RWPE2 (cell line): ENCODE data around the gene GPR62.
A peak's percentile ranks its signal among the peaks of the same experiment; 100 is the strongest.

ENCODE experiments used
- ATAC-seq: fragments of 200-7000 bp; cut with Tn5 transposase; 3 replicates; pipeline ENCODE4 v1.9.1; 2021; ENCODE audit warnings: low read depth
- DNase-seq: peaks from one replicate; pipeline ENCODE4 v3.0.0-alpha.2; 2020; ENCODE audit warnings: low spot score
- H3K27ac ChIP-seq: fragments of 450-650 bp; 2 replicates; pipeline ENCODE4 v1.5.1; 2017; ENCODE audit warnings: mild to moderate bottlenecking; ENCODE audit not compliant: poor library complexity, severe bottlenecking
- H3K27me3 ChIP-seq: fragments of 250-450 bp; sonication (Bioruptor Pico); 2 replicates; pipeline ENCODE4 v1.5.1; 2021; ENCODE audit warnings: mild to moderate bottlenecking, moderate library complexity; ENCODE audit not compliant: insufficient read depth, poor library complexity, severe bottlenecking
- H3K36me3 ChIP-seq: fragments of 250-450 bp; sonication (Bioruptor Pico); 2 replicates; pipeline ENCODE4 v1.5.1; 2020; ENCODE audit warnings: low read depth, mild to moderate bottlenecking, moderate library complexity
- H3K4me1 ChIP-seq: fragments of 250-450 bp; sonication (Bioruptor Pico); 2 replicates; pipeline ENCODE4 v1.5.1; 2021; ENCODE audit warnings: mild to moderate bottlenecking, moderate library complexity; ENCODE audit not compliant: insufficient read depth, poor library complexity, severe bottlenecking
- H3K4me3 ChIP-seq: fragments of 250-450 bp; sonication (Bioruptor Pico); 2 replicates; pipeline ENCODE4 v1.5.1; 2021; ENCODE audit warnings: mild to moderate bottlenecking, moderate library complexity; ENCODE audit not compliant: severe bottlenecking
- H3K9me3 ChIP-seq: fragments of 250-450 bp; sonication (Bioruptor Pico); 2 replicates; pipeline ENCODE4 v1.5.1; 2021; ENCODE audit warnings: mild to moderate bottlenecking, moderate library complexity; ENCODE audit not compliant: severe bottlenecking
- TF ChIP-seq, protein P1 (sequence below): fragments of 450-650 bp; IDR thresholded peaks from one replicate; pipeline ENCODE4 v1.5.1; 2017; ENCODE audit warnings: mild to moderate bottlenecking, moderate library complexity; ENCODE audit not compliant: poor library complexity, severe bottlenecking

GPR62 gene

DNA sequence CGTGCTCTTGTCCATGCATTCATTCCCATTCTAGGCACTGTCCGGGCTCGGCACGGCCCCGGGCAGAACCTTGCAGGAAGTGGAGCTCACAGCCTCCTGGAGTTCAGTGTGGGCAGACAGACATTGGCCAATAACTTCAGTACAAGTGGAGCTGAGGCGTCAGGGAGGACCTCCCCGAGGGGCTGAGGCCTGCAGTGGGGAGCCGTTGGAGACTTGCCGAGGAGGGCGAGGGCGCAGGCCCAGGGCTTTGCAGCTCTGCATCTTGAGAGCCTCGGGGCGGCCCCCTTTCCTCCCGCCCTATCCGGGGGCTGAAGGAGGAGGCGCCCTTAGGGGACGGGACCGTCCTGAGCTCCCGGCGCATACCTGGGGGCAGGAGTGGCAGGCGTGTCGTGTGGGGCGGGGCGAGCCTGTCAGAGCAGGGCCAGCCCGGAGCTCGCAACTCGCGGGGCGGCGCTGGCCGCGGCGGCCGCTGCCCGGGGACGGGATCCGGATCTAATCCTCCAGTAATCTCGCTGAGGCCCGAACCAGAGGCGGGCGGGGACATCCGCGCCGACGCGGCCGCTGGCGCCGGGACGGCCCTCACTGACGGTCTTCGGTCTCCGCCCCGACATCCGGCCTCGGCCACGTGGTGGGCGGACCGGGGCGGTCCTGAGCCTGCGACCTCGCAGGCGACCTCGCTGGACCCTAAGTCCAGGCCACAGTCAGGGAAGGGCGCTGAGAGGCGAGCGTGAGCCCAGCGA is 27.8 kb downstream of the GPR62 start, which contains the start of gene ACY1:
Gene ACY1 (plus strand): TSS at position 698 of the 740 bp plus-strand sequence. CDS start 530 bp downstream, outside the sequence.
- Histone ChIP-seq H3K36me3 (no peaks in the 10 kb centered on the region), H3K4me3 (peak within 1 kb of the TSS; percentile 37), H3K9me3 (no peaks in the 10 kb centered on the region), H3K27ac (peak within 1 kb of the TSS; percentile 84), H3K27me3 (no peaks in the 10 kb centered on the region), H3K4me1 (peaks cover 5% of the 10 kb centered on the region)
- TF ChIP-seq, protein P1, sequence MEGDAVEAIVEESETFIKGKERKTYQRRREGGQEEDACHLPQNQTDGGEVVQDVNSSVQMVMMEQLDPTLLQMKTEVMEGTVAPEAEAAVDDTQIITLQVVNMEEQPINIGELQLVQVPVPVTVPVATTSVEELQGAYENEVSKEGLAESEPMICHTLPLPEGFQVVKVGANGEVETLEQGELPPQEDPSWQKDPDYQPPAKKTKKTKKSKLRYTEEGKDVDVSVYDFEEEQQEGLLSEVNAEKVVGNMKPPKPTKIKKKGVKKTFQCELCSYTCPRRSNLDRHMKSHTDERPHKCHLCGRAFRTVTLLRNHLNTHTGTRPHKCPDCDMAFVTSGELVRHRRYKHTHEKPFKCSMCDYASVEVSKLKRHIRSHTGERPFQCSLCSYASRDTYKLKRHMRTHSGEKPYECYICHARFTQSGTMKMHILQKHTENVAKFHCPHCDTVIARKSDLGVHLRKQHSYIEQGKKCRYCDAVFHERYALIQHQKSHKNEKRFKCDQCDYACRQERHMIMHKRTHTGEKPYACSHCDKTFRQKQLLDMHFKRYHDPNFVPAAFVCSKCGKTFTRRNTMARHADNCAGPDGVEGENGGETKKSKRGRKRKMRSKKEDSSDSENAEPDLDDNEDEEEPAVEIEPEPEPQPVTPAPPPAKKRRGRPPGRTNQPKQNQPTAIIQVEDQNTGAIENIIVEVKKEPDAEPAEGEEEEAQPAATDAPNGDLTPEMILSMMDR: peak; percentile 45
- ATAC-seq (peak; percentile 80), DNase-seq (peak; percentile 86)

DNA sequence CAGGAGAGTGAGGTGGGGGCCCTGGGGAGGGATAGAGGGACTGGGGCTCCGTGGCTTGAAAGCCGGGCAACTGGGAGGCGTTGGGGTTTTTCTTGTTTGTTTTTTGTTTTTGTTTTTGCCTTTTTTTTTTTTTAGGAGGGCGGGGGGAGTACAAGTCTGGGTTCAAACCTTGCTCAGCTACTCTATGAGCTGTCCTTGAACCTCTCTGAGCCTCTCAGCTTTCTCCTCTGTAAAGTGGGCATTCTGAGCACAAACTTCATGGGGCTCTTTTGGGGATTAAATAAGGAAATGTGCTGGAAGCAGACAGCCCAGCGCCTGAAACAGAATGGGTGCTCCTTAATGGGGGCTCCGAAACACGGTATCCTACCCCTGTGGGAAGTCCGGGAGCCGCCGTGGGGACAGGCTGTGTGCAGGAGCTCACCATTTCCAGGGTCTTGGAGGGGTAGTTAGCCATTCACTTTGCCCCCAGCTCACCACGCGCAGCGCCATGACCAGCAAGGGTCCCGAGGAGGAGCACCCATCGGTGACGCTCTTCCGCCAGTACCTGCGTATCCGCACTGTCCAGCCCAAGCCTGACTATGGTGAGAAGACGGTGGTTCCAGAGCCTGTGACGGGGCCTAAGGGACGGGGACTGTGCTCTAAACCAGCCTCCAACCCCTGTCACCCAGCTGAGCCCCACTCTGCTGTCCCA is 28.5 kb downstream of the GPR62 start:
- H3K4me1 ChIP-seq: peaks cover 5% of the 10 kb centered on the region
- H3K27ac ChIP-seq: peak overlapping the region; percentile 84
- ATAC-seq (no peak), DNase-seq (no peak)
- TF ChIP-seq, protein P1: no peak
- H3K27me3 ChIP-seq: no peaks in the 10 kb centered on the region
- H3K4me3 ChIP-seq: peak overlapping the region; percentile 37
- H3K9me3 ChIP-seq: no peaks in the 10 kb centered on the region
- H3K36me3 ChIP-seq: no peaks in the 10 kb centered on the region

DNA sequence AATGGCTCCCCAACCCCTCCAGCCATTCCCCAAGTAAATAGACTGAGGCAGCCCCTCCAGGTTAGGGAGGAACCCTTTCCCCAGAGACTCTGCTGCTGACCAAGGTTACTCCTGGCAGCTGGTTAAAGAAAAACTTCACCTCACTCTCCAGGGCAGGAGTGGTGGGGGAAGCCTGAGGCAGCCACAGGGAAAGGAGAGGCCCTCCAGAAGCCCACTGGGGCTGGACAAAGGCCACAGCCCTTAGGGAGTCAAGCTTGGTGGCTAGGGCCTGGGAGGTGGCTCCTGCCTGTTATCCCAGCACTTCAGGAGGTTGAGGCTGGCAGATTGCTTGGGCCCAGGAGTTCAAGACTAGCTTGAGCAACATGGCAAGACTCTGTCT is 29.1 kb downstream of the GPR62 start:
- TF ChIP-seq, protein P1: no peak
- no peak for DNase-seq
- Histone ChIP-seq H3K27ac (peak overlapping the region; percentile 84), H3K4me1 (peaks cover 5% of the 10 kb centered on the region), H3K27me3 (no peaks in the 10 kb centered on the region), H3K9me3 (no peaks in the 10 kb centered on the region), H3K36me3 (no peaks in the 10 kb centered on the region), H3K4me3 (no peak overlapping the region)
- ATAC-seq: no peak

DNA sequence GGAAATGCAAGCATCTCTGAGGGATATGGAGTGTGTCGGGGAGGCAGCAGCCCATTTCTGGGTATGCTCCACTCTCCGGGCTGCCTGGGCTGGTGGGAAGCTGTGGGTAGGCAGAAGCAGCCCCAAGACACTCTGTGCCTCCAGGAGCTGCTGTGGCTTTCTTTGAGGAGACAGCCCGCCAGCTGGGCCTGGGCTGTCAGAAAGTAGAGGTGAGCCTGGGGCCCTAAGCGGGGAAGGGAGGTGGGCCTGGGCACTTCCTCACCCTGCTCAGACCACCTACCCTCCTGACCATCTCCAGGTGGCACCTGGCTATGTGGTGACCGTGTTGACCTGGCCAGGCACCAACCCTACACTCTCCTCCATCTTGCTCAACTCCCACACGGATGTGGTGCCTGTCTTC is 29.9 kb downstream of the GPR62 start:
- TF ChIP-seq, protein P1: no peak
- no peaks in the 10 kb centered on the region for H3K9me3 ChIP-seq
- ATAC-seq: no peak
- no peak overlapping the region for H3K27ac ChIP-seq
- H3K4me3 ChIP-seq: no peak overlapping the region
- H3K36me3 ChIP-seq: no peaks in the 10 kb centered on the region
- no peak for DNase-seq
- H3K4me1 ChIP-seq: peaks cover 5% of the 10 kb centered on the region
- no peaks in the 10 kb centered on the region for H3K27me3 ChIP-seq
